H1 (cell line): Measurements from ENCODE around the gene C1orf174. TPM values are rescaled to one million over a fixed set of nuclear protein-coding genes. Genes with fewer than 3 reads are reported as not detected.

Experiments used
- CTCF ChIA-PET: fragments of 300-600 bp; sonication (Branson Sonifier 250); formaldehyde crosslinking; loops from one replicate; lab custom pipeline; 2021; ENCODE audit not compliant: partially characterized antibody; lab: Charles Lee
- POLR2A ChIA-PET: fragments of 300-600 bp; sonication (Branson Sonifier 250); formaldehyde crosslinking; loops from one replicate; lab custom pipeline; 2021; ENCODE audit warnings: inconsistent platforms; ENCODE audit not compliant: partially characterized antibody; lab: Charles Lee
- DNase-seq, 2 experiments: peaks; one replicate each; pipeline versions ENCODE4 v3.0.0 to v3.0.0-alpha.2; 2010 to 2022; ENCODE audit warnings: low spot score in 2 of 2, low read depth in 1 of 2, mixed read lengths in 1 of 2
- FAIRE-seq: peaks from 2 replicates; lab custom pipeline; 2011; peaks lifted over from hg19 to GRCh38; lab: Jason Lieb, UNC
- H2AFZ ChIP-seq: 2 replicates; pipeline ENCODE4 v1.8.1; 2012; ENCODE audit warnings: low read length, inconsistent platforms
- H2AK5ac ChIP-seq: 2 replicates; pipeline ENCODE4 v1.6.1; 2013; ENCODE audit warnings: low read depth, low read length
- H2BK120ac ChIP-seq: replicated peaks from 2 replicates; pipeline ENCODE3; 2013; ENCODE audit warnings: low read depth, low read length, inconsistent platforms
- H2BK12ac ChIP-seq: 2 replicates; pipeline ENCODE4 v1.6.1; 2013; ENCODE audit warnings: low read depth, low read length
- H2BK15ac ChIP-seq: 2 replicates; pipeline ENCODE4 v1.6.1; 2013; ENCODE audit warnings: low read length
- H2BK20ac ChIP-seq: 2 replicates; pipeline ENCODE4 v1.6.1; 2013; ENCODE audit warnings: low read length
- H2BK5ac ChIP-seq: 2 replicates; pipeline ENCODE4 v1.6.1; 2013; ENCODE audit warnings: low read depth, low read length
- H3K14ac ChIP-seq: 2 replicates; pipeline ENCODE4 v1.6.1; 2013; ENCODE audit warnings: inconsistent platforms; ENCODE audit not compliant: insufficient read length
- H3K18ac ChIP-seq: 2 replicates; pipeline ENCODE4 v1.6.1; 2013; ENCODE audit warnings: low read length; ENCODE audit errors: extremely low read depth
- H3K23ac ChIP-seq: 2 replicates; pipeline ENCODE4 v1.6.1; 2013; ENCODE audit warnings: inconsistent platforms; ENCODE audit not compliant: insufficient read length
- H3K23me2 ChIP-seq: 2 replicates; pipeline ENCODE4 v1.6.1; 2013; ENCODE audit warnings: low read depth, low read length
- H3K27ac ChIP-seq: 2 replicates; pipeline ENCODE4 v1.6.1; 2011; ENCODE audit warnings: low read depth, low read length, inconsistent platforms
- H3K27me3 ChIP-seq, 4 experiments: replicated peaks in 1 of 4; 1 replicate in 1 of 4; 2 replicates in 3 of 4; pipeline versions ENCODE4 v1.6.1 to v1.8.1; 2011 to 2013; ENCODE audit warnings: low read length in 3 of 4, mild to moderate bottlenecking in 3 of 4, inconsistent platforms in 2 of 4, mixed read lengths in 2 of 4, moderate library complexity in 1 of 4; ENCODE audit not compliant: control insufficient read depth in 3 of 4, insufficient read depth in 3 of 4; ENCODE audit errors: extremely low read depth in 1 of 4
- H3K36me3 ChIP-seq, 4 experiments: 2 replicates each; pipeline versions ENCODE4 v1.6.1 to v1.8.1; 2011 to 2013; ENCODE audit warnings: mild to moderate bottlenecking in 4 of 4, low read length in 3 of 4, moderate library complexity in 2 of 4, control low read depth in 1 of 4, inconsistent platforms in 1 of 4; ENCODE audit not compliant: insufficient read depth in 4 of 4, control insufficient read depth in 2 of 4
- H3K4ac ChIP-seq: replicated peaks from 2 replicates; pipeline ENCODE3; 2013; ENCODE audit warnings: low read length, low read depth, mixed read lengths, inconsistent platforms; ENCODE audit not compliant: insufficient read length
- H3K4me1 ChIP-seq, 4 experiments: replicated peaks in 1 of 4; 1 replicate in 1 of 4; 2 replicates in 3 of 4; pipeline versions ENCODE4 v1.6.1 to v1.8.1; 2011 to 2013; ENCODE audit warnings: low read length in 3 of 4, inconsistent platforms in 2 of 4, mixed read lengths in 1 of 4; ENCODE audit not compliant: insufficient read depth in 4 of 4, control insufficient read depth in 3 of 4
- H3K4me2 ChIP-seq, 2 experiments: 2 replicates each; pipeline versions ENCODE4 v1.6.1 to v1.8.1; 2011 to 2013; ENCODE audit warnings: low read depth in 2 of 2, low read length in 2 of 2, control low read depth in 1 of 2, inconsistent platforms in 1 of 2, mild to moderate bottlenecking in 1 of 2; ENCODE audit not compliant: insufficient read depth in 1 of 2
- H3K4me3 ChIP-seq, 4 experiments: fragments of 200-600, 300-600 bp in 1 of 4; sonication (generic), shearing (Covaris generic), sonication (Bioruptor Twin) in 1 of 4; 2 replicates each; pipeline versions ENCODE4 v1.5.1 to v1.8.1; 2011 to 2016; ENCODE audit warnings: low read length in 4 of 4, low read depth in 3 of 4, control low read depth in 2 of 4, inconsistent platforms in 2 of 4, mild to moderate bottlenecking in 2 of 4, mixed read lengths in 1 of 4, moderate library complexity in 1 of 4; ENCODE audit not compliant: insufficient read depth in 2 of 4; ENCODE audit errors: extremely low read depth in 1 of 4
- H3K56ac ChIP-seq: replicated peaks from 2 replicates; pipeline ENCODE3; 2013; ENCODE audit warnings: low read depth, mild to moderate bottlenecking, mixed read lengths, low read length, inconsistent platforms; ENCODE audit not compliant: insufficient read length
- H3K79me1 ChIP-seq: 2 replicates; pipeline ENCODE4 v1.6.1; 2013; ENCODE audit warnings: low read depth, low read length, control low read depth
- H3K79me2 ChIP-seq, 2 experiments: 2 replicates each; pipeline versions ENCODE4 v1.6.1 to v1.8.1; 2012 to 2013; ENCODE audit warnings: low read length in 2 of 2, mild to moderate bottlenecking in 2 of 2, inconsistent platforms in 1 of 2; ENCODE audit not compliant: insufficient read depth in 2 of 2, control insufficient read depth in 1 of 2
- H3K9ac ChIP-seq, 4 experiments: replicated peaks in 1 of 4; 1 replicate in 1 of 4; 2 replicates in 3 of 4; pipeline versions ENCODE4 v1.6.1 to v1.8.1; 2011 to 2013; ENCODE audit warnings: low read depth in 3 of 4, low read length in 3 of 4, control low read depth in 2 of 4, mild to moderate bottlenecking in 2 of 4, moderate library complexity in 2 of 4, inconsistent platforms in 1 of 4; ENCODE audit errors: extremely low read depth in 1 of 4
- H3K9me3 ChIP-seq, 2 experiments: 2 replicates each; pipeline versions ENCODE4 v1.6.1 to v1.8.1; 2012 to 2013; ENCODE audit warnings: mild to moderate bottlenecking in 2 of 2, moderate library complexity in 2 of 2, control low read depth in 1 of 2, inconsistent platforms in 1 of 2, low read depth in 1 of 2, low read length in 1 of 2, mixed read lengths in 1 of 2; ENCODE audit not compliant: insufficient read depth in 2 of 2
- H4K20me1 ChIP-seq, 2 experiments: replicated peaks in 1 of 2; 2 replicates each; pipeline versions ENCODE3 to v1.8.1; 2011 to 2013; ENCODE audit warnings: inconsistent platforms in 2 of 2, low read length in 2 of 2, mild to moderate bottlenecking in 1 of 2; ENCODE audit not compliant: insufficient read depth in 2 of 2, control insufficient read depth in 1 of 2
- H4K5ac ChIP-seq: 2 replicates; pipeline ENCODE4 v1.6.1; 2013; ENCODE audit warnings: low read length, low read depth, mixed read lengths, inconsistent platforms; ENCODE audit not compliant: insufficient read length
- H4K8ac ChIP-seq: 2 replicates; pipeline ENCODE4 v1.8.0; 2013; ENCODE audit warnings: mild to moderate bottlenecking, moderate library complexity, low read length, inconsistent platforms; ENCODE audit not compliant: insufficient read depth; ENCODE audit errors: extremely low read depth
- H4K91ac ChIP-seq: replicated peaks from 2 replicates; pipeline ENCODE3; 2013; ENCODE audit warnings: low read length, mixed read lengths, inconsistent platforms; ENCODE audit not compliant: insufficient read length
- CBX5 ChIP-seq: fragments of 300-800, 300-1000 bp; sonication (generic); IDR thresholded peaks from 2 replicates; pipeline ENCODE4 v1.7.1; 2016; ENCODE audit warnings: antibody characterized with exemption, low read length, low read depth
- WGBS, 2 experiments: shearing (Covaris generic) in 1 of 2; methylation state at CpG; one replicate each; pipeline versions ENCODE4 v1.1.6 to v1.1.7; 2013 to 2015; ENCODE audit warnings: low lambda C conversion rate in 2 of 2, mixed read lengths in 2 of 2, inconsistent platforms in 1 of 2, low coverage in 1 of 2, missing lambda C conversion rate in 1 of 2; ENCODE audit not compliant: insufficient replicate concordance in 2 of 2, insufficient coverage in 1 of 2, insufficient read length in 1 of 2; ENCODE audit errors: extremely low coverage in 1 of 2, missing lambda C conversion rate in 1 of 2; 5-methylcytosine and 5-hydroxymethylcytosine counted together
- polyA plus RNA-seq, 7 experiments: library from polyadenylated mRNA; depleted of rRNA in 3 of 7; stranded (reverse) in 5 of 7; unstranded in 2 of 7; fragments of >200 nt in 5 of 7; fragments of 200-250 nt in 2 of 7; gene quantifications; 1 replicate in 5 of 7; 2 replicates in 1 of 7; 4 replicates in 1 of 7; pipeline versions ENCODE4 v1.2.1 to v1.2.3, GENCODE V29; 2011 to 2013; ENCODE audit warnings: missing spikeins in 2 of 7, mixed read lengths in 2 of 7
- total RNA-seq: library from RNA; stranded (reverse); fragmentation: NEBNext Ultra II Directional; extraction: Animal tissue kit (Norgen Biotek cat#: 25700); gene quantifications from 2 replicates; pipeline ENCODE4 v1.2.1, GENCODE V29; 2021
- TF ChIP-seq, protein P1 (sequence below): IDR thresholded peaks from 2 replicates; pipeline ENCODE4 v1.6.1; 2012; ENCODE audit warnings: inconsistent platforms

The C1orf174 gene
- total and polyA plus RNA-seq, 2 of the 8 experiments (the other 6 are each of a cell fraction or from before 2014, with no cell fraction given), result 28.4 to 32.4 TPM

- POLR2A ChIA-PET, result no interaction called here
Measured at GRCh38 chr1:3914911-3915310, 14.8 kb upstream of the C1orf174 start.

More at GRCh38 chr1:3914911-3915310, 14.8 kb upstream of the C1orf174 start:
- Histone ChIP-seq H2AK5ac (no peak overlapping the region), H3K4me1 (peaks cover 0 to 8% (median 4%) of the 10 kb centered on the region in 4 experiments; a peak in 4 of 7 replicates), H3K27ac (no peak overlapping the region), H3K36me3 (no peaks in the 10 kb centered on the region), H3K4me2 (no peak overlapping the region), H2BK5ac (no peak overlapping the region), H3K79me1 (no peaks in the 10 kb centered on the region), H3K18ac (no peak overlapping the region), H4K8ac (no peak overlapping the region), H2BK120ac (no peak overlapping the region), H3K79me2 (no peaks in the 10 kb centered on the region), H2AFZ (no peak overlapping the region), H3K23ac (no peak overlapping the region), H3K23me2 (no peaks in the 10 kb centered on the region), H2BK12ac (no peak overlapping the region), H3K27me3 (no peaks in the 10 kb centered on the region; a peak in 1 of 7 replicates), H2BK20ac (no peak overlapping the region), H3K4ac (no peak overlapping the region), H4K5ac (no peak overlapping the region), H3K9me3 (peaks cover 4% of the 10 kb centered on the region in 2 experiments; a peak in 2 of 4 replicates), H3K9ac (no peak overlapping the region), H3K56ac (no peak overlapping the region), H4K91ac (no peak overlapping the region), H2BK15ac (no peak overlapping the region), H3K4me3 (no peak overlapping the region), H4K20me1 (no peaks in the 10 kb centered on the region), H3K14ac (no peak overlapping the region)
- CTCF ChIA-PET, result interaction anchor here (0.6 kb wide), 1 partner anchor 139 kb away, joined by 3 read pairs; no protein-coding TSS in a partner anchor
- TF ChIP-seq CBX5, result no peak
- TF ChIP-seq, protein P1, sequence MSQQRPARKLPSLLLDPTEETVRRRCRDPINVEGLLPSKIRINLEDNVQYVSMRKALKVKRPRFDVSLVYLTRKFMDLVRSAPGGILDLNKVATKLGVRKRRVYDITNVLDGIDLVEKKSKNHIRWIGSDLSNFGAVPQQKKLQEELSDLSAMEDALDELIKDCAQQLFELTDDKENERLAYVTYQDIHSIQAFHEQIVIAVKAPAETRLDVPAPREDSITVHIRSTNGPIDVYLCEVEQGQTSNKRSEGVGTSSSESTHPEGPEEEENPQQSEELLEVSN, result no peak
- 86% methylated on average over 6 of the region's 14 CpGs; no CpG with 5 or more reads in 1 of the 2 experiments for WGBS, 2 experiments
- DNase-seq (no peak), FAIRE-seq (no peak)
